H9 (cell line): ENCODE measurements around the gene ZNF700. TPM values are rescaled to one million over a fixed set of nuclear protein-coding genes. Genes with fewer than 3 reads are reported as not detected.

ENCODE experiments used
- DNase-seq: peaks from one replicate; pipeline ENCODE4 v3.0.0-alpha.2; 2017
- H2AFZ ChIP-seq: one replicate; pipeline ENCODE4 v1.6.1; 2013; ENCODE audit warnings: mild to moderate bottlenecking, low read length, control low read depth, moderate library complexity
- H2AK5ac ChIP-seq: 2 replicates; pipeline ENCODE4 v1.6.1; 2013; ENCODE audit warnings: low read length, control low read depth, mixed read lengths; ENCODE audit not compliant: insufficient read length
- H2BK120ac ChIP-seq: one replicate; pipeline ENCODE4 v1.6.1; 2013; ENCODE audit warnings: low read depth, mild to moderate bottlenecking, low read length, control low read depth, inconsistent platforms; ENCODE audit not compliant: poor library complexity, severe bottlenecking
- H2BK12ac ChIP-seq: 2 replicates; pipeline ENCODE4 v1.6.1; 2013; ENCODE audit warnings: low read length, control low read depth, mixed read lengths, low read depth; ENCODE audit not compliant: insufficient read length
- H2BK15ac ChIP-seq: 2 replicates; pipeline ENCODE4 v1.6.1; 2013; ENCODE audit warnings: low read depth, low read length, control low read depth
- H2BK20ac ChIP-seq: one replicate; pipeline ENCODE4 v1.6.1; 2013; ENCODE audit warnings: low read depth, mild to moderate bottlenecking, low read length, control low read depth, inconsistent platforms; ENCODE audit not compliant: poor library complexity, severe bottlenecking
- H2BK5ac ChIP-seq: 2 replicates; pipeline ENCODE4 v1.6.1; 2013; ENCODE audit warnings: low read length, control low read depth, mixed read lengths; ENCODE audit not compliant: insufficient read length
- H3K14ac ChIP-seq: 2 replicates; pipeline ENCODE4 v1.6.1; 2013; ENCODE audit warnings: low read length, control low read depth; ENCODE audit not compliant: insufficient read depth
- H3K18ac ChIP-seq: 2 replicates; pipeline ENCODE4 v1.6.1; 2013; ENCODE audit warnings: low read depth, mild to moderate bottlenecking, mixed read lengths, low read length, control low read depth; ENCODE audit not compliant: insufficient read length
- H3K23ac ChIP-seq: 2 replicates; pipeline ENCODE4 v1.6.1; 2013; ENCODE audit warnings: low read length, control low read depth, mixed read lengths, low read depth; ENCODE audit not compliant: insufficient read length
- H3K23me2 ChIP-seq: 2 replicates; pipeline ENCODE4 v1.6.1; 2013; ENCODE audit warnings: low read depth, mild to moderate bottlenecking, mixed read lengths, low read length, control low read depth; ENCODE audit not compliant: insufficient read length, poor library complexity, severe bottlenecking
- H3K27ac ChIP-seq: 2 replicates; pipeline ENCODE4 v1.5.1; 2013; ENCODE audit warnings: low read length, control low read depth, mixed read lengths, low read depth; ENCODE audit not compliant: insufficient read length
- H3K27me3 ChIP-seq: 2 replicates; pipeline ENCODE4 v1.6.1; 2013; ENCODE audit warnings: low read length, control low read depth, inconsistent platforms; ENCODE audit not compliant: insufficient read depth
- H3K4ac ChIP-seq: 2 replicates; pipeline ENCODE4 v1.6.1; 2013; ENCODE audit warnings: low read depth, mild to moderate bottlenecking, control low read depth, inconsistent platforms, low read length, moderate library complexity
- H3K4me1 ChIP-seq: 2 replicates; pipeline ENCODE4 v1.6.1; 2013; ENCODE audit warnings: low read length, control low read depth, inconsistent platforms; ENCODE audit not compliant: insufficient read depth
- H3K4me2 ChIP-seq: 2 replicates; pipeline ENCODE4 v1.6.1; 2013; ENCODE audit warnings: low read length, control low read depth, mixed read lengths; ENCODE audit not compliant: insufficient read length, insufficient read depth
- H3K56ac ChIP-seq: 2 replicates; pipeline ENCODE4 v1.6.1; 2013; ENCODE audit warnings: low read depth, mild to moderate bottlenecking, mixed read lengths, low read length, control low read depth; ENCODE audit not compliant: insufficient read length
- H3K79me1 ChIP-seq: 2 replicates; pipeline ENCODE4 v1.6.1; 2013; ENCODE audit warnings: low read depth, mild to moderate bottlenecking, moderate library complexity, low read length, control low read depth, inconsistent platforms; ENCODE audit not compliant: insufficient read depth, poor library complexity, severe bottlenecking
- H3K79me2 ChIP-seq: 2 replicates; pipeline ENCODE4 v1.6.1; 2013; ENCODE audit warnings: low read length, control low read depth, inconsistent platforms; ENCODE audit not compliant: insufficient read depth
- H3K9ac ChIP-seq: 2 replicates; pipeline ENCODE4 v1.6.1; 2013; ENCODE audit warnings: low read length, control low read depth, mixed read lengths; ENCODE audit not compliant: insufficient read length; ENCODE audit errors: extremely low read depth
- H3K9me3 ChIP-seq: one replicate; pipeline ENCODE4 v1.6.1; 2013; ENCODE audit warnings: low read depth, low read length, inconsistent platforms; ENCODE audit not compliant: control insufficient read depth
- H3T11ph ChIP-seq: one replicate; pipeline ENCODE4 v1.6.1; 2013; ENCODE audit warnings: mild to moderate bottlenecking, low read length, control low read depth, inconsistent platforms
- H4K20me1 ChIP-seq: one replicate; pipeline ENCODE4 v1.6.1; 2013; ENCODE audit not compliant: control insufficient read depth, insufficient read length, insufficient read depth
- H4K5ac ChIP-seq: 2 replicates; pipeline ENCODE4 v1.6.1; 2013; ENCODE audit warnings: low read depth, mild to moderate bottlenecking, mixed read lengths, low read length, control low read depth; ENCODE audit not compliant: insufficient read length
- H4K8ac ChIP-seq: replicated peaks from 2 replicates; pipeline ENCODE4 v1.6.1; 2013; ENCODE audit warnings: low read length, control low read depth, mixed read lengths, low read depth; ENCODE audit not compliant: insufficient read length
- H4K91ac ChIP-seq: 2 replicates; pipeline ENCODE4 v1.6.1; 2013; ENCODE audit warnings: low read depth, mild to moderate bottlenecking, moderate library complexity, mixed read lengths, low read length, control low read depth; ENCODE audit not compliant: insufficient read length
- H3K27ac Mint-ChIP-seq, 3 experiments: 2 replicates in 2 of 3; 3 replicates in 1 of 3; pipeline ENCODE4 v1.8.0; 2020 to 2021; ENCODE audit warnings: mixed read lengths in 3 of 3, mild to moderate bottlenecking in 1 of 3, moderate library complexity in 1 of 3
- H3K27me3 Mint-ChIP-seq: 2 replicates; pipeline ENCODE4 v1.8.0; 2021; ENCODE audit warnings: low read depth, mild to moderate bottlenecking, moderate library complexity, mixed read lengths
- H3K36me3 Mint-ChIP-seq, 3 experiments: 2 replicates in 2 of 3; 3 replicates in 1 of 3; pipeline ENCODE4 v1.8.0; 2020 to 2021; ENCODE audit warnings: low read depth in 3 of 3, mixed read lengths in 3 of 3; ENCODE audit not compliant: insufficient read depth in 1 of 3
- H3K4me1 Mint-ChIP-seq, 2 experiments: 2 replicates each; pipeline ENCODE4 v1.8.0; 2020; ENCODE audit warnings: mixed read lengths in 2 of 2
- H3K4me3 Mint-ChIP-seq, 2 experiments: 2 replicates in 1 of 2; 3 replicates in 1 of 2; pipeline ENCODE4 v1.8.0; 2020 to 2021; ENCODE audit warnings: mild to moderate bottlenecking in 2 of 2, mixed read lengths in 2 of 2, moderate library complexity in 1 of 2
- H3K9me3 Mint-ChIP-seq, 2 experiments: 2 replicates in 1 of 2; 3 replicates in 1 of 2; pipeline ENCODE4 v1.8.0; 2020; ENCODE audit warnings: mild to moderate bottlenecking in 2 of 2, mixed read lengths in 2 of 2, moderate library complexity in 1 of 2
- WGBS: extraction: QIAGEN DNeasy Blood & Tissue Kit; methylation state at CpG from one replicate; pipeline ENCODE4 v1.1.7; 2013; ENCODE audit warnings: missing lambda C conversion rate, low lambda C conversion rate, mixed read lengths; ENCODE audit not compliant: insufficient read length; ENCODE audit errors: extremely low coverage; 5-methylcytosine and 5-hydroxymethylcytosine counted together
- long read RNA-seq: library from polyadenylated mRNA; unstranded; transcript quantifications from one replicate; pipeline ENCODE4 v2.0.0, GENCODE V29; 2020
- total RNA-seq: library from RNA; stranded (reverse); gene quantifications from 2 replicates; pipeline ENCODE4 v1.2.1, GENCODE V29; 2021
- TF ChIP-seq, protein P1 (sequence below): fragments of 200-600 bp; sonication (generic); conservative IDR thresholded peaks from 3 replicates; pipeline ENCODE4 v1.8.0; 2021; ENCODE audit warnings: antibody characterized with exemption, mild to moderate bottlenecking

The ZNF700 gene
- total RNA-seq, result 9.3 and 9.9 TPM in 2 replicates
- long read RNA-seq, transcript ZNF700-201 (4 exons, 2,882 nt), result major isoform, 36 of 45 reads
- long read RNA-seq, partial matches to known transcripts, result 0 of 45 reads
- long read RNA-seq, other reads (novel, unspliced or antisense), result 5 of 45 reads

DNA sequence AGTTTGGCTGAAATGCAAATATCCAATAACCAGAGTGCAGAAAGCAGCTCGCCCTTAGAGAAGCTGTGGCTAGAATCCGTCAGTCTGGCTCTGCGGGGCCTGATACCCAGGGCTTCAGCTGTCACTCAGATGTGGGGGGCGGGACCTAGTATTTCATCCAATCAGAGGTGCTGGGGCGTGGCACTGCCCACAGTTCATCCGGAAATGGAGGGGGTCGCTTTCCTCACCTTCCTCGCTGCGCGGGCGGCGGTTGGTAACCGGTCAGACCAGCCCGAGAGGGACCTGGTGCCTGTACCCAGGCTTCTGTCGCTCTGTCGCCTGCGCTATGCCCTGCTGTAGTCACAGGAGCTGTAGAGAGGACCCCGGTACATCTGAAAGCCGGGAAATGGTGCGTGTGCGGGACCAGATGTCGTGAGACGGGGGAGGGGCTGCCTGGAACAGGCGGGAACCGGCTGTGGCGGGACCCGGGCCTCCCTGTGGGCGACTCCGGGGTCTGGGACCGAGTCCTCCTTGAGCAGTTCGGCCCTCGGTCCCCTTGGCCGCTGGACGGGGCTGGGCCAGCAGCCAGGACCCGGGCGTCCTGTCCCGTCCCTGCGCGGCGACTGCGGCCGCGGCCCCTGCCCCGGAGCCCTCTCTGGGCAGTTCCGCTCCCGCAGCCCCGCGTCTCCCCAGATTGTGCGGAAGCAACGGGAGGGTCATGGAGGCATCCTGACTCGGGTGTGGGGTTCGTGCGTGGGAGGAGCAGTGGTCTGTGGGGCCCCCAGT is at the start of gene ZNF700:
TSS of gene ZNF700 (plus strand) at position 222 of the 765 bp plus-strand sequence. CDS start at position 326, 104 bp downstream.
- Histone ChIP-seq H2BK5ac (peak within 1 kb of the TSS; percentile 95), H3K27ac (peak within 1 kb of the TSS; percentile 76), H3K14ac (peak within 1 kb of the TSS; percentile 99), H3K9ac (peak within 1 kb of the TSS; percentile 94), H3K23ac (no peak within 1 kb of the TSS), H3K79me1 (peaks cover 10% of the 10 kb centered on the region), H3K9me3 (no peaks in the 10 kb centered on the region), H4K5ac (no peak within 1 kb of the TSS), H3K79me2 (no peaks in the 10 kb centered on the region), H3K23me2 (peaks cover 12% of the 10 kb centered on the region), H3K18ac (peak within 1 kb of the TSS; percentile 97), H2AK5ac (no peak within 1 kb of the TSS), H2BK20ac (no peak within 1 kb of the TSS), H3K4ac (no peak within 1 kb of the TSS), H3K56ac (no peak within 1 kb of the TSS), H3K4me2 (peak within 1 kb of the TSS; percentile 75), H2AFZ (peak within 1 kb of the TSS; percentile 54), H4K8ac (no peak within 1 kb of the TSS), H4K91ac (no peak within 1 kb of the TSS), H3K27me3 (no peaks in the 10 kb centered on the region), H2BK120ac (peak within 1 kb of the TSS; percentile 48), H3T11ph (no peak within 1 kb of the TSS), H4K20me1 (no peaks in the 10 kb centered on the region), H2BK12ac (peak within 1 kb of the TSS; percentile 80), H3K4me1 (no peaks in the 10 kb centered on the region; the same call in 1 of the 2 replicates), H2BK15ac (0 out of 2 replicates have a peak within 1 kb of the TSS, but pooled peaks have one; percentile 48)
- TF ChIP-seq, protein P1, sequence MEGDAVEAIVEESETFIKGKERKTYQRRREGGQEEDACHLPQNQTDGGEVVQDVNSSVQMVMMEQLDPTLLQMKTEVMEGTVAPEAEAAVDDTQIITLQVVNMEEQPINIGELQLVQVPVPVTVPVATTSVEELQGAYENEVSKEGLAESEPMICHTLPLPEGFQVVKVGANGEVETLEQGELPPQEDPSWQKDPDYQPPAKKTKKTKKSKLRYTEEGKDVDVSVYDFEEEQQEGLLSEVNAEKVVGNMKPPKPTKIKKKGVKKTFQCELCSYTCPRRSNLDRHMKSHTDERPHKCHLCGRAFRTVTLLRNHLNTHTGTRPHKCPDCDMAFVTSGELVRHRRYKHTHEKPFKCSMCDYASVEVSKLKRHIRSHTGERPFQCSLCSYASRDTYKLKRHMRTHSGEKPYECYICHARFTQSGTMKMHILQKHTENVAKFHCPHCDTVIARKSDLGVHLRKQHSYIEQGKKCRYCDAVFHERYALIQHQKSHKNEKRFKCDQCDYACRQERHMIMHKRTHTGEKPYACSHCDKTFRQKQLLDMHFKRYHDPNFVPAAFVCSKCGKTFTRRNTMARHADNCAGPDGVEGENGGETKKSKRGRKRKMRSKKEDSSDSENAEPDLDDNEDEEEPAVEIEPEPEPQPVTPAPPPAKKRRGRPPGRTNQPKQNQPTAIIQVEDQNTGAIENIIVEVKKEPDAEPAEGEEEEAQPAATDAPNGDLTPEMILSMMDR, result no peak
- Mint-ChIP-seq H3K4me1 (peaks cover 20 to 25% of the 10 kb centered on the region in 2 experiments), H3K36me3 (peaks cover 3 to 36% (median 30%) of the 10 kb centered on the region in 3 experiments), H3K9me3 (peaks cover 9 to 41% of the 10 kb centered on the region in 2 experiments; a peak in 4 of 5 replicates), H3K4me3 (peak within 1 kb of the TSS; percentile 96 to 97), H3K27ac (peak within 1 kb of the TSS; percentile 99), H3K27me3 (peaks cover 11% of the 10 kb centered on the region)
- no CpG with 5 or more reads among the region's 53 CpGs for WGBS
- peak; percentile 94 for DNase-seq
